GM18508 (cell line): ENCODE data around the gene CERS2.
"Not testable (repeated sequence)": the region's sequence is repeated elsewhere in the genome, so short reads cannot be mapped to it uniquely, and the experiment has no call there.

ENCODE experiments used
- ATAC-seq: cut with Tn5 transposase; IDR thresholded peaks from one replicate; pipeline ENCODE4 v1.9.1; 2021; ENCODE audit warnings: moderate number of reproducible peaks; ENCODE audit not compliant: insufficient read depth, unreplicated experiment

The CERS2 gene

DNA sequence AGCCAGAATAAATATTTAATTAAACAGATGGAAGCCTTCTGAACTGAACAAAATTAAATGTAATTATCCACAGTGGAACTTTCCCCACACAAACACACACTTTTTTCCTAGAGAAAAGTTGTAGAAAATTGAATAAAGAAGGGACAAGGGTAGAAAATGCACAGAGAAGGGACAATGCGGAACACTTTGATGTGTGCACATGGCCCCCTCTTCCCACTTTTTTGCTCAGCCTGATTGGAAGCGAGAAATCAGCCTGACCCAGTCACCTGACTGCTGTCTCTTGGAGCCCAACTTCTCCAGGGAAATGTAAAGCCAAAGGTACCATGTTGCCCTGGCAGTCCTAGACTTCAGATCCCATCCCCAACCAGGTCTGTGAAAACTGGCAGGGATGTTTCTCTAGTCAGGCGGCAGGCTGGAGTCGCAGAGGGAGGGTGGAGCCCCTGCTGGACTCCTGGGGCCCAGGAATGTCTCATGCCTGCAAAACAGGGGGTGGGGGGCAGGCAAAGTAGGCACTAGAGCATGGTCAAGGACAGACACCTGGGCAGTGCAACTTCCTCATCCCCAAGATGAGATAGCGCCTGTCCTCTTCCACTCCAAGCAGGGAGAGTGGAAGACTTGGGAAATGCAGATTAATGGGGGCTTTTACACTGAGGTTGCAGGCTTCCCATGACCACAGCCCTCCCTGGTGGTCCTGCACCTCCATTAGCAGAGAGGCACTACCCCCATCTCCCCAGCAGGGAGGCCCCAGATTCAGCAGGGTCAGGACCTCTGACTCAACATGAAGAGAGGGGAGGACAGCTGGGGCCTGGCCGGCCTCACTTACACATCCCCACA lies 2.8 kb downstream of the CERS2 start:
- ATAC-seq, result no peak

DNA sequence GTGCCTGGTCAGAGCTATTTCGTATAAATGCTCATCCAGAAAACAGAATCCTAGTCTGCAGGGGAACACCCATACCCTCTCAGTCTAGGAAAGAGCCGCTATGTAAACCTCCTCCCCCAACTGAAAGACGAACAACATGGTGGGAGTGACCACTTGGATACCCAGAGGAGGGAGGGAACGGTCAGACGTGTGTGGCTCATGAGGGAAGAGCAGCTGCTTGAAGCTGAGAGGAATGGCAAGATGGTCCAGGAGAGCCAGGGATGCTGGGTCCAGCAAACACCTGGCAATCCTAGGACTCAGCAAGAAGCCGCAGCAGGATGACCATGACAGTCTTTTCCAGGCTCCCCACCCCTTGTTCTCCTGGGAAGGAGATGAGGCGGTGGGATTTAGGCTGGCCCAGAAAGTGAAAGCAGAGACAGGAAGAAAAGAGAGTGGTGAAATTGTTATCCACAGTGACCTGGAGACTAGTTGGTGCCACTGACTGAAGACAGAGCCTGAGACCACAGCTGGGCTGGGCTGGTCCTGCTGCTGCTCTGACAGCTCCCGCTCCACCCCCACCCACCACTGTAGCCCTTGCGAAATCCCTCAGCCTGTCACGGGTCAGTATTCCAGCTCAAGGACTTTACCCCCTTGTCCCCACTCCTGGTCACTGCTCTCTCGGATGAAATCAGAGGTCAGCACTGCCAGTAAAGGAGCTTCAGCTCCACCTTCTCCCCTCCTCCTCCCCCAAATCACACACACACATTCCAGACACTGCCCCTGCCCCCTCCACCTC lies 3.6 kb downstream of the CERS2 start:
- ATAC-seq, result no peak

DNA sequence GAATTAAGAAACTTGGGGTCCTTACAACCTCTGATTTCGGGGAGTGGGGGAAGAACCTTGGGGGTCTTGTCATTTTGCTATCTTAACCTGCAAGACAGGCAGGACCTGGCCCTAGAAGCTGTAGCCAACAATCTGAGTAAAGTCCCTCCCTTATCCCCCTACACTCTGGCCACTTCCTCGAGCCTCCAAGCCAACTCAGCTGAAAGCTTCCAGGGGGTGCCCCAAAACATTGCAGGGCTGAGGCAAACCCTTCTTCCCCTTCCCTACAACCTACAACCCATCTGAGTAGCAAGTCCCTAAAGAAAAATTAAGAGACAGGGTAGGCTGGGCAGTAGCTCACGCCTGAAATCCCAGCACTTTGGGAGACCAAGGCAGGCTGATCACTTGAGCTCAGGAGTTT lies 5.0 kb downstream of the CERS2 start:
- ATAC-seq, result no peak

DNA sequence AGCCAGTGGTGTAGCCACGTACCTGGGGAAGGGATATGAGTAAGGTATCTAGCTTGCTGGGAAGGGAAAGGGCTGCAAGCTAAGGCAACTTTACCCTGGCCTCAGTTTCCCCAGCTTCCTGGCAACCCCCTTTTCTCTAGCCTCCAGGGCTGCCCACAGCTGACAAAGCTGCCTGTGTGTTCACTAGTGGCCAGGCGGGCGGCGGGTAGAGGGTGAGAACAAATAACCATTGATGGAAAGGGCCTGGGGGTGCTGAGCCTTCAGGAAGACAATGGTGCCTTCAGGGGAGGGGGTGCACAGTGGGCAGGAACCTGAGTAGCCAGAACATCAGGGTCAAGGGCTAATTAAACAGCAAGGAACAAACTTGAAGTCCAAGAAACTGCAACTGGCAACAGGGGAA lies 6.1 kb downstream of the CERS2 start:
- ATAC-seq, result no peak

GRCh38 chr1:150967936-150968335 lies 6.7 kb downstream of the CERS2 start:
- no peak for ATAC-seq

GRCh38 chr1:150966011-150966410 lies 8.6 kb downstream of the CERS2 start:
- no peak for ATAC-seq

DNA sequence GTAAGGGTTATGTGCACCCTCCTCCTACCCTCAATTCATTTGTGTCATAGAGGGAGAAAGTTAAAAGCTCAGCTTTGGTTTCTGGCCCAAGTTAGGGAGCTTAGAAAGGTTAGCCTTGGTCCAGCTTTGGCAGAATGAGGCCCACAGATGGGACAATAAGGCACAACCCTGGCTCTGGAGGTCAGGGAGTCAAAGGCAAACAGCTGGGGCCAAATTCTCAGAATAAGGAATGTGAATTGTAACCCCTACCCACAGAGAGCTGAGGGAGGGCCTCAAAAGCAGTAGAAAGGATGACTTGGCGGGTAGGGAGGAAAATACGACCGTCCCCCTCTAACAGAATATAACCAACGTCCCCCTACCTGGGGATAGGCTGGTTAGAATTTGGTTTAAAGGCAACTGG lies 9.0 kb downstream of the CERS2 start:
- no peak for ATAC-seq

DNA sequence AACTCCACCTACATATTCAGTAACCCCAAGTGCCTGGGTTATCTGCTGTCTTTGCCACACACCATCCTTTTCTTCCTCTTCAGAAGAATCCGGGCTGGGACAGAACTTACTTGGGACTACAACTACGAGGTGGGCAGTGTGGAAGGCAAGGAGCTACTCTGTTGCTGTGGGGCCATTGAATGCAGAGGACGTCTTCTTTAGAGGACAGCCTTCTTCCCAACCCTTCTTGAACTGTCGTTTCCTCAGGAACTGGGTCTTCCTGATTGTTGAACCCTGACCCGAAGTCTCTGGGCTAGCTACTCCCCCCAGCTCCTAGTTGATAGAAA lies 10.5 kb downstream of the CERS2 start:
- ATAC-seq, result no peak

DNA sequence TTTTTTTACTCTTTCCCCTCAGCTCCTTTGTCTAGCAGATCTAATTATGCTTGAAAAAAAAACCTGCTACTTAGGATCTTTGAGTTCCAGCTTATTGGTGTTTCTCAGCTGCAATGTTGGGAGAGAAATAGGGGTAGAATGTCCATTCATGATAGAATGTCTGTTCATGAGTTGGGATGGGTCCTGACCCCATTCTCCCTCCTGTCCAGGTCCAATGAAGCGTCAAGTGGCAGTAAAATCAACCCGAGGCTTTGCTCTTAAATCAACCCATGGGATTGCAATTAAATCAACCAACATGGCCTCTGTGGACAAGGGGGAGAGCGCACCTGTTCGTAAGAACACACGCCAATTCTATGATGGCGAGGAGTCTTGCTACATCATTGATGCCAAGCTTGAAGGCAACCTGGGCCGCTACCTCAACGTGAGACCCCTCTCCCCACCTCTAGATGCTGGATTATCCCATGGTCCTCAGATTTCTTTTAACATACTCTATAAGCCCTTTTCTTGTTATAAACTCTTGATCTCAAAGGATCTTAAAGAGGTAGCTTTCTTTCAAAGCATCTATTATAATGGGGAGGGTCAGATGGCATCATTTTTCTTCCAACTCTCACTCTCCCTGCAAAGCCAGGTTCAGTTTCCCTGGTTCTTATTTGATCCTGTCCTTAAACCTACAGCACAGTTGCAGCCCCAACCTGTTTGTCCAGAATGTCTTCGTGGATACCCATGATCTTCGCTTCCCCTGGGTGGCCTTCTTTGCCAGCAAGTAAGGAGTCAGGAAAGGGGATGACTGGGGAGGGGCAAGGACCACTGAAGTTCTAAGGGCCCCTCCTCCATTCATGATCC lies 11.1 kb downstream of the CERS2 start:
- no peak for ATAC-seq

DNA sequence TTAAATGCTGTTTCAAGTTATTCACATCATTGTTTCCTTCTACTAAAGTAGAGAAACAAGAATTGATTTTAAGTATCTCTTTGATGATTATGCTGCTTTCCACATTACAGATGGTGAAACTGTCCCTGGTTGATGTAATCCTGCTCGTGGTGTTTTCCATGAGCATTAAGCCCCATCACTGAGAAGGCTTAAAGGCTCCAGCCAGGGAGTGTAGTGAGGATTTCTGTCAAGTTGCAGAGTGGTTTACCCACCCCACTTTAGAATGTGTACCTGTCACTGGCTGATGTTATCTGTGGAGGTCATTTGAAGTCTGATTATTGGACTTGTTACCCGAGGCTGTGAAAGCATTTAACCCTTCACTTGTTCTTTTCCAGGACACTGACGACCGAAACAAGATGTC lies 12.9 kb downstream of the CERS2 start:
- no peak for ATAC-seq

GRCh38 chr1:150960646-150961045 lies 14.0 kb downstream of the CERS2 start:
- no peak for ATAC-seq

DNA sequence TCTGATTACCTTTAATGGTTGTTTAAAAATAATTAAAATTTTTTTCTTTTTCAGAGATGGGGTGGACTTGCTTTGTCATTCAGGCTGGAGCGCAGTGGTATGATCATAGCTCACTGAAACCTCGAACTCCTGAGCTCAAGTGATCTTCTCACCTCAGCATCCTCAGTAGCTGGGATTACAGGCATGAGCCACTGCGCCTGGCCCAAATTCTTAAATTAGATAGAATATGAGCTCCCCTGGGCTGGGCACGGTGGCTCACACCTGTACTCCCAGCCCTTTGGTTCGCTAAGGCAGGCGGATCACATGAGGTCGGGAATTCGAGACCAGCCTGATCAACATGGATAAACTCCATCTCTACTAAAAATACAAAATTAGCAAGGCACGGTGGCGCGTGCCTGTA lies 17.0 kb downstream of the CERS2 start:
- no peak for ATAC-seq

DNA sequence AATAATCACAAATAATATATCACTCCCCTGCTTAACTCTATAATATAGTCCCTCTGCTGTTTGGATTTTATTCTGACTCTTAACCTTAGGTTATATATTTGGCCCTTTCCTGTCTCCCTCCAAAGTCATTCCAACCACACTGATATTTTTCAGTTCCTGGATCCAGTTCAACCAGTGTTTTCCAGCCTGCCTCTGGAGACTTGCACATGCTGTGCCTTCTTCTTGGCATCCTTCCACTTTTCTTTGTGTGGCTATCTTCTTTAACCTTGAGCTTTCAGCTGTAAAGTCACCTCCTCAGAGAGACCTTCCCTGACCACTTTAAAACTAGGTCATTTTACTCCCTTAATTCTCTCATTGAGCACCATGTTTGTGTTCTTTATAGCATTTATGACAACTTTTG lies 19.4 kb downstream of the CERS2 start:
- ATAC-seq, result no peak

- ATAC-seq, result no peak
These were observed 19.9 kb downstream of the CERS2 start for GRCh38 chr1:150954708-150955107.

DNA sequence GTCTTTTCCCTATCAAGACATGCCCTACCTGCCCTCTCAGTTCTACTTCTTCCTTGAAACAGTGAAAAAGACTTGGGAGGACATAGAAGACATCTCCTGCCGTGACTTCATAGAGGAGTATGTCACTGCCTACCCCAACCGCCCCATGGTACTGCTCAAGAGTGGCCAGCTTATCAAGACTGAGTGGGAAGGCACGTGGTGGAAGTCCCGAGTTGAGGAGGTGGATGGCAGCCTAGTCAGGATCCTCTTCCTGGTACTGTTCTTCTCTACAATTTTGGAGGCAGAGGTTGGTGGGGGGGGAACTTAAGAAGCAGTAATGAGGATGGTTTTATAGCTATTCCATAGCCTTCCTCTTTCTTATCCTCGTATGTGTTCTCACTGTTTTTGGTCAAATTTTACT lies 29.8 kb downstream of the CERS2 start:
- ATAC-seq, result no peak

- ATAC-seq, result no peak
These were observed 42.9 kb downstream of the CERS2 start for GRCh38 chr1:150931773-150932172.

DNA sequence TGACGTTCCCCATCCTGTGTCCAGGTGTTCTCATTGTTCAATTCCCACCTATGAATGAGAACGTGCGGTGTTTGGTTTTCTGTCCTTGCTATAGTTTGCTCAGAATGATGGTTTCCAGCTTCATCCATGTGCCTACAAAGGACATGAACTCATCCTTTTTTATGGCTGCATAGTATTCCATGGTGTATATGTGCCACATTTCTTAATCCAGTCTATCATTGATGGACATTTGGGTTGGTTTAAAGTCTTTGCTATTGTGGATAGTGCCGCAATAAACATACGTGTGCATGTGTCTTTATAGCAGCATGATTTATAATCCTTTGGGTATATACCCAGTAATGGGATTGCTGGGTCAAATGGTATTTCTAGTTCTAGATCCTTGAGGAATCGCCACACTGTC lies 45.9 kb downstream of the CERS2 start:
- ATAC-seq, result not testable (repeated sequence)

DNA sequence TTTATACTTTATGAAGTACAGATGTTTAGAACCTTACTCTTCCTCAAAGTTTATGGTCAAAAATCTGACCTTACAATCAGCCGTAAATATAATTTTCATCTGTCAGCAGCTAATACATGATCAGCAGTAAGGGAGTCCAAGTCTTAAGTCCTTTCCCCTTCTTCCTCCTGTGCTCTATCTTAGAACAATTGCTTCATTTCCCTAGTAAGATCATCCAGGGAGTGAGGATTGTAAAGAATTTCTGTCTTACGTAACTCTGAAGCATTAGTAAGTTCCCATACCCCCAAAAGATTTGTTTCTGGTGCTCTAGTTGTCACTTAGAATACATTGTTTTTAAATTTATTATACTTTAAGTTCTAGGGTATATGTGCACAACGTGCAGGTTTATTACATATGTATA lies 46.3 kb downstream of the CERS2 start:
- ATAC-seq, result no peak

DNA sequence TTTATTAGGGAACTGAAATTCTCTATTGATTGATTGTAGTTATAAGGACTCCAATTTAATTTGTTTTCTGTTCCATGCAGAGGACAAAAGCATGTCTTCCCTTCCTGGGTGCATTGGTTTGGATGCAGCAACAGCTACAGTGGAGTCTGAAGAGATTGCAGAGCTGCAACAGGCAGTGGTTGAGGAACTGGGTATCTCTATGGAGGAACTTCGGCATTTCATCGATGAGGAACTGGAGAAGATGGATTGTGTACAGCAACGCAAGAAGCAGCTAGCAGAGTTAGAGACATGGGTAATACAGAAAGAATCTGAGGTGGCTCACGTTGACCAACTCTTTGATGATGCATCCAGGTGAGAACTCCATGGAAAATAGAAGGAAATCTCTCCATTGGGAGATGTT lies 47.0 kb downstream of the CERS2 start:
- ATAC-seq, result no peak

- ATAC-seq, result peak; percentile 58
These were observed 48.4 kb downstream of the CERS2 start, which contains the start of gene SETDB1 for GRCh38 chr1:150926097-150926741. TSS of gene SETDB1 (plus strand) at chr1:150926363. CDS start at chr1:150927715, 1,352 bp downstream.
